ENCODE measurements around the gene MYLK2.

MYLK2 gene

DNA sequence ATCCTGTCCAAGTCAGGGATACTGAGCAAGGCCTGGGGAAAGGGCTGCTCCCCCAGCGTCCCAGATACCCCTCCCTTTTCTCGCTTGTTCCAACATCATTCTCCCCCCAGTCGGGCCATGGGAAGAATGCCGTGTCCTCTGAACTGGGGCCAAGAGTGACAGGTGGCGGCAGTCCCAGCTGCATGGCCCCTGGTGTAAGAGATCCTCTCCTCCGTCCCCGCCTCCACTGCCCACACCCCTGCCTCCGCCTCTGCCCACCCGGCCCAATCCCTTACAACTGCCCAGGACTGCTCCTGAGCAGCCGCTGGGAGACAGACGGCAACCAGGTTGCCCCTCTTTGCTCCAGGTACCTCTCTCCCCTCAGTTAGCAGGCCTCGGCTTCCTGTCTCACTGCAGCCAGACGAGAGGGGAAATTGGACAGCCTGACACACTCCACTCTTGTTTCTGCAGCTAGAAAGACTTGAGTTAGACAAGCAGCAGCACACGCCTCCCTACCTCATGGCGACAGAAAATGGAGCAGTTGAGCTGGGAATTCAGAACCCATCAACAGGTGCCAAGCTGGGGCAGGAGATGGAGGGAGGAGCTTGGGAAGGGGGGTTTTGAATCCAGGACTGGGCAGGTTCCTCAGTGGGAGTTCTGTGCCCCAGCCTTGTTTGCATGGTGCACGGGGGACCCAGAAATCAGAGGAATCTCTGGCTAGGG, at the start of gene MYLK2:
Gene MYLK2 (plus strand): TSS at position 274 of the 702 bp plus-strand sequence. CDS start 225 bp downstream, at position 499.
- no peak for TF ChIP-seq TCF12 (IDR thresholded peaks at IDR 0.05; ENCODE audit: low read depth)
- no peak for TF ChIP-seq TEAD4 (IDR thresholded peaks at IDR 0.05)
- no peak for TF ChIP-seq EGR1 (IDR thresholded peaks at IDR 0.05)
- TF ChIP-seq, protein P1, sequence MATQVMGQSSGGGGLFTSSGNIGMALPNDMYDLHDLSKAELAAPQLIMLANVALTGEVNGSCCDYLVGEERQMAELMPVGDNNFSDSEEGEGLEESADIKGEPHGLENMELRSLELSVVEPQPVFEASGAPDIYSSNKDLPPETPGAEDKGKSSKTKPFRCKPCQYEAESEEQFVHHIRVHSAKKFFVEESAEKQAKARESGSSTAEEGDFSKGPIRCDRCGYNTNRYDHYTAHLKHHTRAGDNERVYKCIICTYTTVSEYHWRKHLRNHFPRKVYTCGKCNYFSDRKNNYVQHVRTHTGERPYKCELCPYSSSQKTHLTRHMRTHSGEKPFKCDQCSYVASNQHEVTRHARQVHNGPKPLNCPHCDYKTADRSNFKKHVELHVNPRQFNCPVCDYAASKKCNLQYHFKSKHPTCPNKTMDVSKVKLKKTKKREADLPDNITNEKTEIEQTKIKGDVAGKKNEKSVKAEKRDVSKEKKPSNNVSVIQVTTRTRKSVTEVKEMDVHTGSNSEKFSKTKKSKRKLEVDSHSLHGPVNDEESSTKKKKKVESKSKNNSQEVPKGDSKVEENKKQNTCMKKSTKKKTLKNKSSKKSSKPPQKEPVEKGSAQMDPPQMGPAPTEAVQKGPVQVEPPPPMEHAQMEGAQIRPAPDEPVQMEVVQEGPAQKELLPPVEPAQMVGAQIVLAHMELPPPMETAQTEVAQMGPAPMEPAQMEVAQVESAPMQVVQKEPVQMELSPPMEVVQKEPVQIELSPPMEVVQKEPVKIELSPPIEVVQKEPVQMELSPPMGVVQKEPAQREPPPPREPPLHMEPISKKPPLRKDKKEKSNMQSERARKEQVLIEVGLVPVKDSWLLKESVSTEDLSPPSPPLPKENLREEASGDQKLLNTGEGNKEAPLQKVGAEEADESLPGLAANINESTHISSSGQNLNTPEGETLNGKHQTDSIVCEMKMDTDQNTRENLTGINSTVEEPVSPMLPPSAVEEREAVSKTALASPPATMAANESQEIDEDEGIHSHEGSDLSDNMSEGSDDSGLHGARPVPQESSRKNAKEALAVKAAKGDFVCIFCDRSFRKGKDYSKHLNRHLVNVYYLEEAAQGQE (IDR thresholded peaks at IDR 0.05; ENCODE audit: low read depth) = no peak
- TF ChIP-seq CEBPB (IDR thresholded peaks at IDR 0.05) = no peak
- TF ChIP-seq FOXM1 (IDR thresholded peaks at IDR 0.05; ENCODE audit: borderline replicate concordance, low read depth) = no peak
- TF ChIP-seq, protein P2, sequence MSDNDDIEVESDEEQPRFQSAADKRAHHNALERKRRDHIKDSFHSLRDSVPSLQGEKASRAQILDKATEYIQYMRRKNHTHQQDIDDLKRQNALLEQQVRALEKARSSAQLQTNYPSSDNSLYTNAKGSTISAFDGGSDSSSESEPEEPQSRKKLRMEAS (IDR thresholded peaks at IDR 0.05) = no peak
- TF ChIP-seq YY1 (IDR thresholded peaks at IDR 0.05; ENCODE audit: low read depth) = no peak
- TF ChIP-seq TAF1 (IDR thresholded peaks at IDR 0.05; ENCODE audit: low read depth) = no peak
- no peak for TF ChIP-seq CREB1 (IDR thresholded peaks at IDR 0.05; ENCODE audit: low read depth)
- TF ChIP-seq EP300 (IDR thresholded peaks at IDR 0.05; ENCODE audit: borderline replicate concordance) = no peak
- TF ChIP-seq ZBTB7A (IDR thresholded peaks at IDR 0.05; ENCODE audit: low read depth) = no peak
- TF ChIP-seq RAD21 (IDR thresholded peaks at IDR 0.05; ENCODE audit: low read depth) = no peak
- TF ChIP-seq, protein P3, sequence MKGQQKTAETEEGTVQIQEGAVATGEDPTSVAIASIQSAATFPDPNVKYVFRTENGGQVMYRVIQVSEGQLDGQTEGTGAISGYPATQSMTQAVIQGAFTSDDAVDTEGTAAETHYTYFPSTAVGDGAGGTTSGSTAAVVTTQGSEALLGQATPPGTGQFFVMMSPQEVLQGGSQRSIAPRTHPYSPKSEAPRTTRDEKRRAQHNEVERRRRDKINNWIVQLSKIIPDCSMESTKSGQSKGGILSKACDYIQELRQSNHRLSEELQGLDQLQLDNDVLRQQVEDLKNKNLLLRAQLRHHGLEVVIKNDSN (IDR thresholded peaks at IDR 0.05) = no peak
- TF ChIP-seq NFIC (IDR thresholded peaks at IDR 0.05) = no peak

DNA sequence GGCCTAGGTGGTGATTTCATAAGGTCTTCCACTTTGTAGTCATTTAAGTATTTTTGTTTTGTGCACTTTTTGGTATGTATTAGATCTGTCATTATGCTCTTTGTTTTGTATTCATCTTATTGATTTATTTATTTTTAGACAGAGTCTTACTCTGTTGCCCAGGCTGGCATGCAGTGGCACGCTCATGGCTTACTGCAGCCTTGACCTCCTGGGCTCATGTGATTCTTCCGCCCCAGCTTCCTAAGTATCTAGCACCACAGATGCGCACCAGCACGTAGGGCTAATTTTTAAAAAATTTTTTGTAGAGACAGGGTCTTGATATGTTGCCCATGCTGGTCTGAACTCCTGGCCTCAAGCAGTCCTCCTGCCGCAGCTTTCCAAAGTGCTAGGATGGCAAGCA, 49.5 kb upstream of the MYLK2 start:
- TF ChIP-seq ZBTB7A (IDR thresholded peaks at IDR 0.05; ENCODE audit: low read depth) (no peak), CREB1 (IDR thresholded peaks at IDR 0.05; ENCODE audit: low read depth) (no peak), EGR1 (IDR thresholded peaks at IDR 0.05) (no peak), TCF12 (IDR thresholded peaks at IDR 0.05; ENCODE audit: low read depth) (no peak), TEAD4 (IDR thresholded peaks at IDR 0.05) (no peak), YY1 (IDR thresholded peaks at IDR 0.05; ENCODE audit: low read depth) (no peak), RAD21 (IDR thresholded peaks at IDR 0.05; ENCODE audit: low read depth) (no peak), FOXM1 (IDR thresholded peaks at IDR 0.05; ENCODE audit: borderline replicate concordance, low read depth) (no peak)

DNA sequence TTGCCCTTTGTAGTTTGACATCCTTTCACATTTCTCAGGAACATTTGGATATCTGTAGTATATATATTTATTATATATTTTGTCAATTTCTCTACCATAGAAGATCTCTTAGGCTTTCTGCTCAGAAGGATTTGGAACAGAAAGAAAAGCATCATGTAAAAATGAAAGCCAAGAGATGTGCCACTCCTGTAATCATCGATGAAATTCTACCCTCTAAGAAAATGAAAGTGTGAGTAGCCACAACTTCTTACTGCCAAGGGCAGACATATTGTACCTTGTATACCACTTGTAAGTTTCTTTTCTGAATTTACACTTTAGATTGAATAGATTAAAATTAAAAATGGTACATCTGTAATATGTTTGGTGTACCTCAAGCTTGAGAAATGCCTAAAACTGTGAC, 48.9 kb upstream of the MYLK2 start:
- TF ChIP-seq RAD21 (IDR thresholded peaks at IDR 0.05; ENCODE audit: low read depth) (no peak), CREB1 (IDR thresholded peaks at IDR 0.05; ENCODE audit: low read depth) (no peak), EP300 (IDR thresholded peaks at IDR 0.05; ENCODE audit: borderline replicate concordance) (no peak), CEBPB (IDR thresholded peaks at IDR 0.05) (no peak), TEAD4 (IDR thresholded peaks at IDR 0.05) (no peak), EGR1 (IDR thresholded peaks at IDR 0.05) (no peak), ZBTB7A (IDR thresholded peaks at IDR 0.05; ENCODE audit: low read depth) (no peak), FOXM1 (IDR thresholded peaks at IDR 0.05; ENCODE audit: borderline replicate concordance, low read depth) (no peak), YY1 (IDR thresholded peaks at IDR 0.05; ENCODE audit: low read depth) (no peak), TAF1 (IDR thresholded peaks at IDR 0.05; ENCODE audit: low read depth) (no peak), NFIC (IDR thresholded peaks at IDR 0.05) (no peak), TCF12 (IDR thresholded peaks at IDR 0.05; ENCODE audit: low read depth) (no peak)
- TF ChIP-seq, protein P3 (IDR thresholded peaks at IDR 0.05) = no peak
- TF ChIP-seq, protein P1 (IDR thresholded peaks at IDR 0.05; ENCODE audit: low read depth) = no peak
- TF ChIP-seq, protein P2 (IDR thresholded peaks at IDR 0.05) = no peak

DNA sequence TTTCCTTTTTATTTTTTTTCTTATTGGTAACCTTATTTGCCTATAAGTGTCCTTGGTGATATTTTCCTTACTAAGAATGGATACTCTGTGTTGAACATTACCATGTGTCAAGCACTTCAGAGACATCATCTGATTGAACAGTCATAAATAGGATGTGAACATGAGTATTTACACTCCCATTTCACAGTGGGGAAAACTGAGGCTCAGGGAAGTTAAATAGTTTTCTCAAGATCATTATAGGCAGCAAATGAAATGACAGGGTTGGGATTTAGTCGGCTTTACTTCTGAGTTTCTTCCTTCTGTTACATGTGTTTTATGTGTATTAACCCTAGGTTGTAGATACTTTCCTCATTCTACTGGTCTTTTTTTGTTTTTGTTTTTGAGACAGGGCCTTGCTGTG, 44.7 kb upstream of the MYLK2 start:
- TF ChIP-seq CREB1 (IDR thresholded peaks at IDR 0.05; ENCODE audit: low read depth) = no peak
- no peak for TF ChIP-seq CEBPB (IDR thresholded peaks at IDR 0.05)
- no peak for TF ChIP-seq TEAD4 (IDR thresholded peaks at IDR 0.05)
- no peak for TF ChIP-seq ZBTB7A (IDR thresholded peaks at IDR 0.05; ENCODE audit: low read depth)
- no peak for TF ChIP-seq YY1 (IDR thresholded peaks at IDR 0.05; ENCODE audit: low read depth)
- TF ChIP-seq RAD21 (IDR thresholded peaks at IDR 0.05; ENCODE audit: low read depth) = no peak

DNA sequence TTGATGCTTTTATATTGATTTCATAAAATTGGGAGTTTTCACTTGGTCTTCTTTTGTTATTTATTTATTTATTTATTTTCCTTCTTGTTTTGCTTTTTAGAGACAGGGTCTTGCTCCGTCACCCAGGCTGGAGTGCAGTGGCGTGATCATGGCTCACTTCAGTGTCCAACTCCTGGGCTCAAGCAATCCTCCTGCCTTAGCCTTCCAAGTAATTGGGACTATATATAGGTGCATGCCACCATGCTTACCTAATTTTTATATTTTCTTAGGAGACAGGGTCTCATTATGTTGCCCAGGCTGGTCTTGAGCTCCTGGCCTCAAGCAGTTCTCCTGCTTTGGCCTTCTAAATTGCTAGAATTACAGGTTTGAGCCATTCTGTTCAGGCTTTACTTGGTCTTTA, 38.3 kb upstream of the MYLK2 start:
- TF ChIP-seq TEAD4 (IDR thresholded peaks at IDR 0.05) (no peak), RAD21 (IDR thresholded peaks at IDR 0.05; ENCODE audit: low read depth) (no peak), EGR1 (IDR thresholded peaks at IDR 0.05) (no peak), CEBPB (IDR thresholded peaks at IDR 0.05) (no peak), NFIC (IDR thresholded peaks at IDR 0.05) (no peak), CREB1 (IDR thresholded peaks at IDR 0.05; ENCODE audit: low read depth) (no peak), YY1 (IDR thresholded peaks at IDR 0.05; ENCODE audit: low read depth) (no peak), TAF1 (IDR thresholded peaks at IDR 0.05; ENCODE audit: low read depth) (no peak), ZBTB7A (IDR thresholded peaks at IDR 0.05; ENCODE audit: low read depth) (no peak), EP300 (IDR thresholded peaks at IDR 0.05; ENCODE audit: borderline replicate concordance) (no peak), FOXM1 (IDR thresholded peaks at IDR 0.05; ENCODE audit: borderline replicate concordance, low read depth) (no peak), TCF12 (IDR thresholded peaks at IDR 0.05; ENCODE audit: low read depth) (no peak)
- TF ChIP-seq, protein P3 (IDR thresholded peaks at IDR 0.05) = no peak
- TF ChIP-seq, protein P2 (IDR thresholded peaks at IDR 0.05) = no peak
- TF ChIP-seq, protein P1 (IDR thresholded peaks at IDR 0.05; ENCODE audit: low read depth) = no peak

All from Ishikawa (cell line).